ENCODE results near the gene EPB41L4B. TPM values are rescaled to one million over a fixed set of nuclear protein-coding genes. Genes with fewer than 3 reads are reported as not detected.

EPB41L4B gene
- total and polyA plus RNA-seq, 9 donors = 6.2 to 14.3 (median 6.8) TPM

DNA sequence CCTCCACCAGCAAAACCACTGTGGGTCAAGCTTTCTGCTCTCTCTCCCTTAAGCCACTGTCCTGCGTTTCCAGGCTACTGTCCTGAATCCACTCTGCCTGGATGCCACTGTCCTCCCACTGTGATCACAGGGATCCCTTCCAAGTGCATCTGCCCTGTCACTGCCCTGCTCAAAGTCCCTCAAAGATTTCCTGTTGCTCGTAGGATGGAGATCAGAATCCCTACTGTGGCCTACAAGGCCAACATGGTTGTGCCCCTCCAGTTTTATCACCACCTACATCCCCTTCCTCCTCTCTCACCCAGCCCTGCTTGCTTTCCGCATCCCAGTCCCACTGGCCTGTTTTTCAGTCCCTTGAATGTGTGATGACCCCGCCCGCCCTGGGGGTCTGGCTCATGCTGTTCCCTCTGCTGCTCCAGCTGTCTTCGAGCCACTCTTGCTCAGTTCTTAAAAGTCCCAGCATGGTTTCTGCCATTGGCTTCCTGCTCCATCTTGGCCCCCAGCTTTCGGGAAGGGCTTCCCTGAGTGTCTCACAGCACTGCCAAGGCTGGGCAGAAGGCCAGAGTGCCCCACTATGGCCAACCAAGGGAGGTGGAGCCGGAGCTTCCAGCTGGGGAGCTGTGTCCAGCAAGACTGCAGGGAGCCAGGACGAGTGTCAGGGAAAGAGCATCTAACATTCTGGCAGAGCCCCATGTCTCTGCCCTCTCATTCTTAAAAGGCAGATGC, 140.9 kb downstream of the EPB41L4B start:
- Histone ChIP-seq H3K27me3 (ENCODE audit: control insufficient read depth, insufficient read depth, low read length) (peaks cover 4% of the 10 kb centered on the region), H3K4me1 (ENCODE audit: control insufficient read depth, insufficient read depth, low read length) (no peaks in the 10 kb centered on the region), H3K4me3 (ENCODE audit: low read length) (no peak overlapping the region), H3K9me3 (replicated peaks; ENCODE audit: control insufficient read depth, low read depth, low read length) (no peaks in the 10 kb centered on the region), H3K36me3 (ENCODE audit: control insufficient read depth, insufficient read depth, low read length) (no peaks in the 10 kb centered on the region), H3K27ac (ENCODE audit: low read length) (no peak overlapping the region)
- WGBS (ENCODE audit: insufficient coverage) = 69% methylated on average over 9 of the region's 9 CpGs
- no peak for DNase-seq

DNA sequence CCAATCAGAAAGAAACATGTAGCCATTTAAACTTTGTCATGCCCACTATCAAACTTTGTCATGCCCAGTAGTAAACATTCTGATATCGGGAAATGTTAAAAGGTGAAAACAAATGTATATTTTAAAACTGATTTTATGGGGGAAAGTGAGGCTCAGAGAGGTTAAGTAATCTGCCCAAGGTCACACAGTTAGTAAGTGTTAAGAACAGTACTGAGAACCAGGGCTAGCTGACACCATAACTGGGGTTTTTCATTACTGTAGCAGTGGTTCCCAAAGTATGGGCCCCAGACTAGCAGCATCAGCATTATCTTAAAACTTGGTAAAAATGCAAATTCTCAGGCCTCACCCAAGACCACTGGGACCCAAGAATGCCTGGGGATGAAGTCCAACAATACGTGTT, 143.9 kb downstream of the EPB41L4B start:
- Histone ChIP-seq H3K27me3 (ENCODE audit: control insufficient read depth, insufficient read depth, low read length) (peaks cover 7% of the 10 kb centered on the region), H3K4me3 (ENCODE audit: low read length) (no peak overlapping the region)
- WGBS (ENCODE audit: insufficient coverage) = no CpG with 5 or more reads among the region's 2 CpGs

DNA sequence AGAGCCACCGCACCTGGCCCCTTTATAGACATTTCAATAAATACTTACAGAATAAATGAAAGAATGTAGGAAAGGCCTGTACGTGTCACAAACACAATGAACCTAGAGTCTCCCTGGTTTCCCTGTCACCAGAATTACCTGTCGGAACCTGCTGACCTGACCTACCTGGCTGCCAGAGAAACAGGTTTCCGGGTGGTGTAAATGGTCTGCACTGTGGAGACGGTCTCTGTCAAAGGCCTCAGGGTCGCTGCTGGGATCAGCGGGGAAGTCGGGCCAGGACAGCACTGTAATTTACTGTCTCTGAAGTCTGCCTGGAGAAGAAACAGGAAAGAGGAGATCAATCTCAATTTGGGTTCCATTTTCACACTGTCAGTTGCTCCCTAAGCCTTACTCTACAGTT, 144.5 kb downstream of the EPB41L4B start:
- Histone ChIP-seq H3K27me3 (ENCODE audit: control insufficient read depth, insufficient read depth, low read length) (peaks cover 8% of the 10 kb centered on the region), H3K4me3 (ENCODE audit: low read length) (no peak overlapping the region), H3K36me3 (ENCODE audit: control insufficient read depth, insufficient read depth, low read length) (no peaks in the 10 kb centered on the region), H3K9me3 (replicated peaks; ENCODE audit: control insufficient read depth, low read depth, low read length) (no peaks in the 10 kb centered on the region), H3K4me1 (ENCODE audit: control insufficient read depth, insufficient read depth, low read length) (no peaks in the 10 kb centered on the region), H3K27ac (ENCODE audit: low read length) (no peak overlapping the region)
- no peak for DNase-seq
- WGBS (ENCODE audit: insufficient coverage) = 57% methylated on average over 6 of the region's 8 CpGs

More for the DNA sequence above, 143.9 kb downstream of the EPB41L4B start:
- no peaks in the 10 kb centered on the region for H3K36me3 ChIP-seq (ENCODE audit: control insufficient read depth, insufficient read depth, low read length)
- no peak overlapping the region for H3K27ac ChIP-seq (ENCODE audit: low read length)
- no peaks in the 10 kb centered on the region for H3K9me3 ChIP-seq (replicated peaks; ENCODE audit: control insufficient read depth, low read depth, low read length)
- DNase-seq = no peak
- no peaks in the 10 kb centered on the region for H3K4me1 ChIP-seq (ENCODE audit: control insufficient read depth, insufficient read depth, low read length)

DNA sequence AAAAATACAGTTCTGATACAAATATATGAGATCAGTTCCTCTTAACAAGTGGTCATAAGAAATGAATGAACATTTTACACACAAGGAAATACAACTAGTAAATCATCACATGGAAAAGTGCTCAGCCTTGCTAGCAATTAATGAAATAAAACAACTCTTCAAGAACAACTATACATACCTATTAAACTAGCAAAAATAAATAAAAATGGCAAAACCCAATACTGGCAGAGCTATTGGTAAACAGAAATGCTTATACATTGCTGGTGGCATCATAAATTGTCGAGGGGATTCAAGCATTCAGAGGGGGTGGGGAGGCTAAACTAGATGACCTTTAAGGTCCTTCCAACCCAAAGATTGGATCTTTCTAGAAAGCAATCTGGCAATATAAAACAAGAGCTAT, 147.9 kb downstream of the EPB41L4B start:
- H3K36me3 ChIP-seq (ENCODE audit: control insufficient read depth, insufficient read depth, low read length) = no peaks in the 10 kb centered on the region
- H3K4me3 ChIP-seq (ENCODE audit: low read length) = no peak overlapping the region
- no peaks in the 10 kb centered on the region for H3K4me1 ChIP-seq (ENCODE audit: control insufficient read depth, insufficient read depth, low read length)
- no peaks in the 10 kb centered on the region for H3K9me3 ChIP-seq (replicated peaks; ENCODE audit: control insufficient read depth, low read depth, low read length)
- peaks cover 5% of the 10 kb centered on the region for H3K27me3 ChIP-seq (ENCODE audit: control insufficient read depth, insufficient read depth, low read length)
- H3K27ac ChIP-seq (ENCODE audit: low read length) = no peak overlapping the region
- DNase-seq = no peak
- no CpG with 5 or more reads among the region's 1 CpG for WGBS (ENCODE audit: insufficient coverage)

DNA sequence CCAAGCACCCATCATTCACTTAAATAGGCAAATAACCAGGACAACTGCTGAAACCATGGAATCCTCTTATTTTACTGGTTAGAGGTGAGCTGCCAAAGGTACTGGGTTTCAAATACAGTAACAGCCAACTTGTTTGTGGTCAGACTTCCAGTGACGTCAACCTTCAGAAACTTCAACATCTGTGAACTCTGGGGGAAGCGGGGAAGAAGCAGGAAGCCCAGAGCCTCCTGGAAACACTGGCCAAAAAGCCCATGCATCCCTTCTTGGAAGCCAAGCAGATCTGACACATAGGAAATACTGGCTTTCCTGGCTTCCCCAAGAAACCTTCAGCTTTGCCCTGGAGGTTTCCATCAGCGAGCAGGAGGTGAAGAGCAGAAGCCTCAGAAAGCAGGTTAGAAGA, 148.9 kb downstream of the EPB41L4B start:
- DNase-seq = peak; percentile 27
- Histone ChIP-seq H3K4me1 (ENCODE audit: control insufficient read depth, insufficient read depth, low read length) (no peaks in the 10 kb centered on the region), H3K4me3 (ENCODE audit: low read length) (no peak overlapping the region), H3K36me3 (ENCODE audit: control insufficient read depth, insufficient read depth, low read length) (no peaks in the 10 kb centered on the region), H3K27me3 (ENCODE audit: control insufficient read depth, insufficient read depth, low read length) (peaks cover 14% of the 10 kb centered on the region), H3K9me3 (replicated peaks; ENCODE audit: control insufficient read depth, low read depth, low read length) (no peaks in the 10 kb centered on the region), H3K27ac (ENCODE audit: low read length) (no peak overlapping the region)
- 69% methylated on average over 2 of the region's 3 CpGs for WGBS (ENCODE audit: insufficient coverage)

DNA sequence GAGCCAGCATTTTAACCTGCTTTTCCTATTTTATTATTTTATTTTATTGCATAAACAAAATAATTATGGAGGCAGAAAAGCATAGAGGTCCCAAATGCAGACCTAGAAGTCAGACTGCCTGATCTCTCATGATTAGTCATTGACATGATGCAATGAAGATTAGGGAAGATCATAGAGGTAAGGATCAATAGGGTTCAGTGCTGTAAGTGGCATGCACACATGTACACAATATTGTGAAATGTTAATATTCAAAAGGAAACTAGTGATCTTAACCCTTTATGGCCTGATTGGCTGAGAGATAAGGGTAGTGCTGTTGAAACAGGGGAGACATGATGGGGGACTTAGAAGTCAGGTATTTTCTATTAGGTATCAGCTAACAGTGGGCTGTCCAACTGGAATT, 152.7 kb downstream of the EPB41L4B start:
- H3K36me3 ChIP-seq (ENCODE audit: control insufficient read depth, insufficient read depth, low read length) = no peaks in the 10 kb centered on the region
- no peak for DNase-seq
- no peaks in the 10 kb centered on the region for H3K9me3 ChIP-seq (replicated peaks; ENCODE audit: control insufficient read depth, low read depth, low read length)
- no peak overlapping the region for H3K4me3 ChIP-seq (ENCODE audit: low read length)
- no peaks in the 10 kb centered on the region for H3K4me1 ChIP-seq (ENCODE audit: control insufficient read depth, insufficient read depth, low read length)
- no peak overlapping the region for H3K27ac ChIP-seq (ENCODE audit: low read length)
- peaks cover 27% of the 10 kb centered on the region for H3K27me3 ChIP-seq (ENCODE audit: control insufficient read depth, insufficient read depth, low read length)

DNA sequence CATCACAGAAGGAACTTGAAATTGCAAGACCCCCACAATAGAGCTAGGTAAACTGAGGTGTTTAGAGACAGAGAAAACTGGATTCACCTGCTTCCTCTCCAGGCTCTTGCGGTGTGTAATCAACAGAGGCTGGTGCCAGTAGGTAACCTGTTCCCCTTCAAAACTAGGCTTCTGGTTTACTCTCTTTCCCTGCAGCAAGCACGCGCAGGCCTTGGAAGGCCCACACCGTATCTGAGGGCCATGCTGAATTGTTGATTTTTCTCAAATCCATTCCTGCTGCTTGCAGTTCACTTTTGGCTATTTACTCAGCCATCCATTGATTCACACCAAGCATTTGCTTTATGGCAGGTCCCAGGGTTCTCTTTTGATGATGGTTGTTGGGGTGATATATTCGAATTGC, 153.1 kb downstream of the EPB41L4B start:
- H3K4me3 ChIP-seq (ENCODE audit: low read length) = no peak overlapping the region
- no peaks in the 10 kb centered on the region for H3K4me1 ChIP-seq (ENCODE audit: control insufficient read depth, insufficient read depth, low read length)
- H3K27ac ChIP-seq (ENCODE audit: low read length) = no peak overlapping the region
- peaks cover 27% of the 10 kb centered on the region for H3K27me3 ChIP-seq (ENCODE audit: control insufficient read depth, insufficient read depth, low read length)
- no peaks in the 10 kb centered on the region for H3K36me3 ChIP-seq (ENCODE audit: control insufficient read depth, insufficient read depth, low read length)
- DNase-seq = no peak
- 87% methylated on average over 4 of the region's 5 CpGs for WGBS (ENCODE audit: insufficient coverage)
- H3K9me3 ChIP-seq (replicated peaks; ENCODE audit: control insufficient read depth, low read depth, low read length) = no peaks in the 10 kb centered on the region

DNA sequence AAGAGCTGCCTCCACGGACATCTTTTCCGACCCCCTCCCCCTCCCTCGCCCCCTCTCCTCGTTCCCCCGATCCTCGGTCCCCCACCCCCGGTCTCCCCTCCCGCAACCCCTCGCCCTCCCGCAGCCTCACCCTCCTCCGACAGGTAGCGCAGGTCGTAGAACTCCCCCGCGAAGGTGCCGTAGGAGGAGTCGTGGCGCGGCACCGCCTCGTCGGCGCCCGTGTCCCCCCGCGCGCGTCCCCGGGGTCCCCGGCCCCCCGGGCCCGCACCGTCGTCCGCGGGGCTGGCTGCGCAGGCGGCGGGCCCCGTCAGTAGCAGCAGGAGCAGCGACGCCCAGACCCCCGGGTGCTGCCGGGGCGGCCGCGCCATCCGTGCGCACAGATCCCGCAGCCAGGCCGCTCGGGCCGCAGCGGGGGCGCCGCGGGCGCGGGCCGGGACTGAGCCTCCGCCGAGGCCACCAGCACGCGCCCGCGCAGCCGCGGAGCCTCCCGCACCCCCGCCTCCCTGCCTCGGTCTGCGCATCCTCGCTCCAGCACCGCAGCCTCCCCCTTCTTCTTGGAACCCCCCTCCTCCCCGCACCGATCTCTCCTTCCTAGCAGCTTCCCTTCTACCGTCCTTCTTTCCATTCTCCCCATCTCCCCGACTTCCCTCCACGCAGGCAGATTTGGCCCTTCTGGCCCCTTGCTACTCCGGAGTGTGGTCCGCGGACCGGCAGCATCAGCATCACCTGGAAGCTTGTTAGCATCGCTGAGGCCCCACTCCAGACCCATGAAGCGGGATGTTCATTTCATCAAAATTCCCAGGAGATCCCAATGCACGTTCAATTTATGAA, 153.9 kb downstream of the EPB41L4B start, which contains the start of gene FRRS1L:
Gene FRRS1L (minus strand): TSS at position 479 of the 831 bp plus-strand sequence. CDS start 111 bp downstream, at position 368.
- Histone ChIP-seq H3K4me1 (ENCODE audit: control insufficient read depth, insufficient read depth, low read length) (no peaks in the 10 kb centered on the region), H3K9me3 (replicated peaks; ENCODE audit: control insufficient read depth, low read depth, low read length) (no peaks in the 10 kb centered on the region), H3K4me3 (ENCODE audit: low read length) (peak within 1 kb of the TSS; percentile 9), H3K27me3 (ENCODE audit: control insufficient read depth, insufficient read depth, low read length) (peaks cover 24% of the 10 kb centered on the region), H3K36me3 (ENCODE audit: control insufficient read depth, insufficient read depth, low read length) (no peaks in the 10 kb centered on the region), H3K27ac (ENCODE audit: low read length) (no peak within 1 kb of the TSS)
- WGBS (ENCODE audit: insufficient coverage) = 2% methylated on average over 77 of the region's 86 CpGs
- DNase-seq = peak; percentile 46

DNA sequence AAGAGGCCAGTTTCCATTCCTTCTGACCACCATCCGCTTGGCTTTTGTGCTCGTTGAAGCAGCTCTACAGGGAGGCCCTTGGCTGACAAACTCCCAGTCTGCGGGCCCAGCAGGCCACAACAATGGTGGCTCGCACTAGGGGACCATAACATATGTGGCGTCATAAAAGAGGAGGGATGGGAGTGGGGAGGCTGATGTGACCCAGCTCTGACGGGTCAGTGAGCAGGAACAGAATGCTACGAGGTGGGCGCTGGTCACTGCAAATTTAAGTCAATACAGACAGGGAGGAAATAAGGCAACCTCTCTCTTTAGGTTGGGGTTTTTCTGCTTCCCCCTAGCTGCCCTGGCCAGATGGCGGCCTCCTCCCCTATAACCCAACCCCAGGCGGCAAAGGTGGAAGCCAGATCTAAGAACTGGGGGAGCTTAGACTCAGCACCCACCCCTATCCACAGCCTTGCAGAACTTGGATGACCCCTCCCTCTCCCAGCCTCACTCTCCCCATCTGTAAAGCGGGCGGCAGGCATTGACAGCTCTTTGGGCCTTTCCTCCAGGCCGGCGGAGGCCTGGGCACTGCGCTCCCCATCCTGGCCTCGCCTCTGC, 154.6 kb downstream of the EPB41L4B start:
- no peaks in the 10 kb centered on the region for H3K4me1 ChIP-seq (ENCODE audit: control insufficient read depth, insufficient read depth, low read length)
- no peak overlapping the region for H3K4me3 ChIP-seq (ENCODE audit: low read length)
- no peak for DNase-seq
- WGBS (ENCODE audit: insufficient coverage) = 65% methylated on average over 14 of the region's 16 CpGs
- no peak overlapping the region for H3K27ac ChIP-seq (ENCODE audit: low read length)
- H3K27me3 ChIP-seq (ENCODE audit: control insufficient read depth, insufficient read depth, low read length) = peaks cover 23% of the 10 kb centered on the region
- H3K36me3 ChIP-seq (ENCODE audit: control insufficient read depth, insufficient read depth, low read length) = no peaks in the 10 kb centered on the region
- no peaks in the 10 kb centered on the region for H3K9me3 ChIP-seq (replicated peaks; ENCODE audit: control insufficient read depth, low read depth, low read length)

DNA sequence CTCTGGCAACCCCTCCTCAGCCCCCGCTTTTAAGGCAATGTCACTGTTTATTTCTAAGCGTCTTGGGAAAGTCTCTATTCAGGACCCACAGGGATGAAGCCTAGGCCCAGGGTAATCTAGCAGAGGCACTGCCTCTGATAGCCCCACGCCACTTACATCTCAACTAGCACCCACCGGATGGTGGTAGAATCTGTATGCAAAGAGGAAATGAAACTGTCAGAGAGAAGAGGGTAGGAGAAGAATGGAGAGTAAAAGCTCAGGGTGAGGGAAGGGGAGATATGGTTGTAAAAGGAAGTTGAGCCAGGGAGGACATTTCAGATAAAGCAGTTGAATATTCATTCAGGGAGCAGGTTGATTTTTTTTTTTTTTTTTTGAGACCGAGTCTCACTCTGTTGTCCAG, 156.8 kb downstream of the EPB41L4B start:
- H3K9me3 ChIP-seq (replicated peaks; ENCODE audit: control insufficient read depth, low read depth, low read length) = no peaks in the 10 kb centered on the region
- no peak for DNase-seq
- H3K36me3 ChIP-seq (ENCODE audit: control insufficient read depth, insufficient read depth, low read length) = no peaks in the 10 kb centered on the region
- no peak overlapping the region for H3K27ac ChIP-seq (ENCODE audit: low read length)
- peaks cover 23% of the 10 kb centered on the region for H3K27me3 ChIP-seq (ENCODE audit: control insufficient read depth, insufficient read depth, low read length)
- H3K4me3 ChIP-seq (ENCODE audit: low read length) = no peak overlapping the region
- H3K4me1 ChIP-seq (ENCODE audit: control insufficient read depth, insufficient read depth, low read length) = no peaks in the 10 kb centered on the region
- WGBS (ENCODE audit: insufficient coverage) = 86% methylated on average over 2 of the region's 5 CpGs
